NCI-H774 (cell line): ENCODE data around the gene CELA2A.
"Not testable (repeated sequence)": the region's sequence is repeated elsewhere in the genome, so short reads cannot be mapped to it uniquely, and the experiment has no call there.

Experiments
- DNase-seq: peaks from one replicate; lab custom pipeline; 2025; lab: John Stamatoyannopoulos, UW

The CELA2A gene

DNA sequence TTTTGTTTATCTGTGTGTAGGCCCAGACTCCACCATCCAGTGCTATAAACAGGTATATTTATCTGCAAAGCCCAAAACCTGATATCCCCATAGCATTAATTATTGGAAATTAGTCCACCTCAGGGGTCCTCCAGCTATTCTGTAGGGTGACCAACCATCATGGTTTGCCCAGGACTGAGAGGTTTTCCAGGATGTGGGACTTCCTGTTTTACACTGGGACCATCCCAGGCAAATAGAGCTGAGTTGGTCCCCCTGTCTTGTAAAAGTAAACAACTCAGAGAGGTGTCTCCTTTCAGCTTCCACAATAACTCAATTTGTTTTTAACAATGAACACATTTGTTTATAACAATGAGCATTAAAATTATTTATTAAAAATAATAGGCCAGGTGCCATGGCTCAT is 11.6 kb downstream of the CELA2A start:
- no peak for DNase-seq

DNA sequence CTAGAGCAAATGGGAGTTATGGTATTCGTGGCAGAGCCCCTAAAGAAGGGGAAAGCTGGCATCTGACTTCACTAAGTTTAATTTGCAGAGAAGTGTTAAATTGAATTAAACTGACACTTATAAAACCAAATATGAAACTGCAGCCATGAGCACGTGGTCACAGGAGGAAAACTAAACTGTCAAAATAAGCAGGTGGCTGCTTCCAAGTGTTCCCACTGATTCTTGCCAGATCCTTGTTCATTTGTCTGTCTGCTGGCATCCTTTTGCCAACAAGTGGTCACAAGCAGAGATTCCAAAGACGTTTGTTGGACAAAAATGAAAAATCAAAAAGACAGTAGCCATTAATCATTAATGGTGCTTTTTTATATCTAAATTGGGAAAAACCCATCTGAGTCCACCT is 12.8 kb downstream of the CELA2A start:
- no peak for DNase-seq

GRCh38 chr1:15469821-15470448 is 13.4 kb downstream of the CELA2A start:
- not testable (repeated sequence) for DNase-seq

GRCh38 chr1:15471067-15471466 is 14.5 kb downstream of the CELA2A start:
- DNase-seq, result not testable (repeated sequence)

DNA sequence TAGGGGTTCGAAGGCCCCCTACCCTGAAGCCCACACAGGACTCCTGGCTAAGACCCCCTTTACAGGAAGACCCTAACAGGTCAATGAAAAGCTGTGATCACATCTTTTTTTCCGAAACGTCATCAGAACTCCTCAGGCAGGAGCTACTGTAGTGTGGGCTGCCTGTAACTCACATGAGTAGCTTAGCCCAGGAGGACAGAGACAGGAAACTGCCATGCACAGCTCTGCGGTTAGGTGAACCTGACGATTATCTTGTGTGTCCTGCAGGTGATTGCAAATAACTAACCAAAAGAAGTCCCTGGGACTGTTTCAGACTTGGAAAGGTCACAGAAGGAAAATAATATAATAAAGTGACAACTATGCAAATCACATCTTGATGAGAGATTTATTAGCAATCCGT is 15.2 kb downstream of the CELA2A start:
- DNase-seq, result not testable (repeated sequence)

GRCh38 chr1:15472587-15472986 is 16.1 kb downstream of the CELA2A start:
- no peak for DNase-seq

- DNase-seq, result no peak
Observed at GRCh38 chr1:15475752-15476314, 19.3 kb downstream of the CELA2A start, which contains the start of gene CELA2B. Gene CELA2B (plus strand): TSS chr1:15476104. CDS start chr1:15476126, 22 bp downstream.

GRCh38 chr1:15476927-15477326 is 20.4 kb downstream of the CELA2A start:
- DNase-seq, result no peak

GRCh38 chr1:15477646-15478212 is 21.2 kb downstream of the CELA2A start:
- no peak for DNase-seq

DNA sequence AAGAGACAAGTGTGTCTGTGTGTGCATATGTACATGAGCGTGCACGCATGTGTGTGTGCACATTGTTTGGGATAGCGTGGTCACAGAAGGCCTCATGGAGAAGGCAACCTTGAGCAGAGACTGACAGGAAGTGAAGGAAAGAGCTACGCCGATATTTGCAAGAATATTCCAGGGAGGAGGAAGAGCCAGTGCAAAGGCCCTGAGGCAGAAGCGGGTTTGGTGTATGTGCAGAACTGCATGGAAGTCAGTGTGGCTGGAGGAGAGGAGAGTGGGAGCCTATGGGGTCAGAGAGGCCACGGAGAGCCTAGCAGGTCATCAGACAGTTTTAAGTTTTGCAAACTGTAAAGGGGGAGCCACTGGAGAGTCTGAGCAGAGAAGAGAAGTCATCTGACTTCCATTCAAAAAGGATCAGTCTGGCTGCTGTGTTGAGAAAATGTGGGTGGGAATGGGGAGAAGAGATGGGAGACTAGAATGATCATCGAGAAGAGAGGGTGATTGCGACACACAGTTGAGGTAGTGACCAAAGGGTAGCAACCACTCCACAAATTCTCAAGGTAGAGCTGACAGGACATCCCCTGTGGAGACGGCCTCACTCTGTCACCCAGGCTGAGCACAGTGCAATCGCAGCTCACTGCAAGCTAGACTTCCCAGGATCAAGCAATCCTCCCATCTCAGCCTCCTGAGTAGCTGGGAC is 23.3 kb downstream of the CELA2A start:
- DNase-seq, result no peak

- DNase-seq, result not testable (repeated sequence)
Observed at GRCh38 chr1:15482455-15482854, 25.9 kb downstream of the CELA2A start.

GRCh38 chr1:15482983-15483543 is 26.5 kb downstream of the CELA2A start:
- DNase-seq, result not testable (repeated sequence)

- DNase-seq, result no peak
Observed at GRCh38 chr1:15483971-15484370, 27.4 kb downstream of the CELA2A start.

- DNase-seq, result not testable (repeated sequence)
Observed at GRCh38 chr1:15484443-15484842, 27.9 kb downstream of the CELA2A start.

- no peak for DNase-seq
Observed at GRCh38 chr1:15485636-15486035, 29.1 kb downstream of the CELA2A start.

GRCh38 chr1:15486844-15487610 is 30.5 kb downstream of the CELA2A start:
- not testable (repeated sequence) for DNase-seq

GRCh38 chr1:15488371-15488770 is 31.8 kb downstream of the CELA2A start:
- DNase-seq, result no peak

DNA sequence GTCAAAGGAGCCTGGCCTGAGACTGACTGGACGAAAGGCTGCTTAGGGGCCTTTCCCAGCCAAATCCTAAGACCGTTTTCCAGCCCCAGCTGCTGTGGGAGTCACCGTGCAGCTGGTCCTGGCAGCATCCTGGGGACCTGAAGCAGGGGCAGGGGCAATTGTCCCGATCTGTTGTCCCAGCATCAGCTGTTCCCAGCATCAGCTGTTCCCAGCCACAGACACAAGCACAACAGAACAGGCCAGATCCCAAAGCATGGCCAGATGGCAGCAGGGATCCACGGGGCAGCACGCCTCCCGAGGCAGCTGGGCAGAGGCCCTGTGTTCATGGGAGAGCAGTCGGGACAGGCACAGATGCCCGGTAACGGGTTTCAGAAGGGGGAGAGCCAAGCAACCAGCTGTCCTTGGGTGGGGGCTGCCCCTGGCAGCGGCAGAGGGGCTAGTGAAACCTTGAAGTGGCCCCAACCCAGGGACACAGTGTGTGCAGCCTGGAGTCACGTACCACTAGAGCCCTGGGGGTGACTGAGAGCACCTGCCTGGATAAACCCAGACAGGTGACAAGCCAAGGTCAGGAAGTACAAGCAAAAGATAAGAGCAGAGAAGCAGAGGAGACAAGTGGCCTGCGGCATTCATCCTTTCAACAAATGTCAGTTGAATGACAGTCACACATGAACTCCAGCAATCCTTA is 32.7 kb downstream of the CELA2A start:
- DNase-seq, result no peak

GRCh38 chr1:15491010-15491409 is 34.5 kb downstream of the CELA2A start:
- not testable (repeated sequence) for DNase-seq

DNA sequence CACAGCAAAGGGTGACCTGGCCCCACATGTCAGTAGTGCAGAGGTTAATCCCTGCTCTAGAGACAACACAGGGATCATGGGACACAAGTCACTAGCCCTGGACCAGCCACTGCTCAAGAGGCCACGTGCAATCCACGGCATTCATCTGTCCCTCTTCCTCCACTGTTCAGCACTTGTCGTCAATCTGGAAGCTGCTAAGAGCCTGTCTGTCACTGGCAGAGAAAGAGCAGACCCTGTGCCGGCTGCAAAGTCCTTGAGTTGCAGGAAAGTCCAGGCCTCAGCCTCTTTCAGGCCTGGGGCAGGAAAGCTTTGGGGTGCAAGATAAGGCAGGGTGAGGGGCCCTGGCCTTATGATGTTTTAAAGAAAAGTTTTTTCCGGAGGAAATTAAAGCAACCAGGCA is 36.1 kb downstream of the CELA2A start:
- DNase-seq, result no peak

DNA sequence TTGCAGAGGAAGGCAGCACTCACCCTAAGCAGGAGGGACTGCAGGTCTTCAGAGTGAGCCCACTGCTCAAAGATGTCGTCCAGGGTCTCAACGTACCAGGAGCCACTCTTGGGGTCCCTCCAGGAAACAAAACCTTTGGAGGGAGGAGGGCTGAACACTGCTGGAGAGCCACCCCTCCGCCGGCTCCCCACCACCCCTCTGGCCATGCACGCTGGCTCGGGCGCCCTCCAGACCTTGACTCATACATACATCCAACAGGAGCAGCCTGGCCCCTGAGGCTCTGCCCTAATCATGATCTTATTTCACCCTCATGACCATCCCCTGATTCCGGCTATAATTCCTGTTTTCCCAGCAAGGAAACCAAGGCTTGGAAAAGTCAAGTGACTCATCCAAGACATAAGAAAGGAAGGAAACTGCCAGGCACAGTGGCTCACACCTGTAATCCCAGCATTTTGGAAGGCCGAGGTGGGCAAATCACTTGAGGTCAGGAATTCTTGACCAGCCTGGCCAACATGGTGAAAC is 37.4 kb downstream of the CELA2A start:
- no peak for DNase-seq
